HG03064 (cell line): Measurements from ENCODE around the gene PNRC1.
"Not testable (repeated sequence)": the region's sequence is repeated elsewhere in the genome, so short reads cannot be mapped to it uniquely, and the experiment has no call there.

ENCODE experiments used
- ATAC-seq: cut with Tn5 transposase; IDR thresholded peaks from one replicate; pipeline ENCODE4 v1.9.1; 2021; ENCODE audit warnings: low read depth; ENCODE audit not compliant: unreplicated experiment

PNRC1 gene

GRCh38 chr6:89080281-89081128 lies at the start of gene PNRC1:
PNRC1 (plus strand) TSS chr6:89080751; CDS start chr6:89080895, 144 bp downstream.
- peak; percentile 57 for ATAC-seq

- no peak for ATAC-seq
Measured at GRCh38 chr6:89032599-89032998, 48.0 kb upstream of the PNRC1 start.

- ATAC-seq, result no peak
Measured at GRCh38 chr6:89033461-89033860, 47.1 kb upstream of the PNRC1 start.

- ATAC-seq, result not testable (repeated sequence)
Measured at GRCh38 chr6:89034116-89034515, 46.4 kb upstream of the PNRC1 start.

- ATAC-seq, result no peak
Measured at GRCh38 chr6:89034586-89035251, 45.8 kb upstream of the PNRC1 start.

- ATAC-seq, result no peak
Measured at GRCh38 chr6:89035252-89036101, 45.1 kb upstream of the PNRC1 start.

GRCh38 chr6:89037141-89037900 lies 43.2 kb upstream of the PNRC1 start:
- ATAC-seq, result no peak

- ATAC-seq, result not testable (repeated sequence)
Measured at GRCh38 chr6:89037901-89038293, 42.7 kb upstream of the PNRC1 start.

GRCh38 chr6:89042664-89043063 lies 37.9 kb upstream of the PNRC1 start:
- ATAC-seq, result no peak

- ATAC-seq, result no peak
Measured at GRCh38 chr6:89044328-89045010, 36.1 kb upstream of the PNRC1 start.

- ATAC-seq, result no peak
Measured at GRCh38 chr6:89045011-89045387, 35.6 kb upstream of the PNRC1 start.

- no peak for ATAC-seq
Measured at GRCh38 chr6:89045576-89045975, 35.0 kb upstream of the PNRC1 start.

- no peak for ATAC-seq
Measured at GRCh38 chr6:89047473-89047872, 33.1 kb upstream of the PNRC1 start.

- no peak for ATAC-seq
Measured at GRCh38 chr6:89048288-89048923, 32.1 kb upstream of the PNRC1 start.

- no peak for ATAC-seq
Measured at GRCh38 chr6:89048985-89049384, 31.6 kb upstream of the PNRC1 start.

GRCh38 chr6:89050155-89050554 lies 30.4 kb upstream of the PNRC1 start:
- ATAC-seq, result no peak

- ATAC-seq, result no peak
Measured at GRCh38 chr6:89050697-89051096, 29.9 kb upstream of the PNRC1 start.

- no peak for ATAC-seq
Measured at GRCh38 chr6:89051676-89052075, 28.9 kb upstream of the PNRC1 start.

GRCh38 chr6:89054208-89054607 lies 26.3 kb upstream of the PNRC1 start:
- ATAC-seq, result no peak
